ENCODE results near the gene RELA. TPM values are rescaled to one million over a fixed set of nuclear protein-coding genes. Genes with fewer than 3 reads are reported as not detected.

The RELA gene
- total and polyA plus RNA-seq, 2 of the 13 experiments (the other 11 are each of a cell fraction or from before 2014, with no cell fraction given), result 21.4 to 40.5 TPM

DNA sequence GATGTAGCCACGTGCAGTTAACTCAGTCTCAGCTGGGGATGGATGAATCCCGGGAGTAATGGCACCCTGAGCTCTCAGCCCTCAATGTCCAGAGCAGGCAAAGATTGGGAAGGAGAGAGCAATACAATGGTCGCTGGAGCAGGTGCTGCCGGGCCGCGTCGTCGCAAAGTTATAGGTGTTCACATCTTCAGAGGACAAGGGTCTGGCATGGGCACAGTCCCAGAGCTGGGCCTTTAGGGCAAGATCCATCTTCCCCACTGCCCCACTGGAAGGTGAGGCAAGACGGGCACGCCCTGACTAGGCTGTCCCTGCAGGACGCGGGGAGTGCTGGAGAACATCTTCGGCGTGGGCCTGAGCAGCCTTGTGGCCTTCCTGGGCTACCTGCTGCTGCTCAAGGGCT is 39.5 kb downstream of the RELA start (continued):
- TF ChIP-seq, protein P1, sequence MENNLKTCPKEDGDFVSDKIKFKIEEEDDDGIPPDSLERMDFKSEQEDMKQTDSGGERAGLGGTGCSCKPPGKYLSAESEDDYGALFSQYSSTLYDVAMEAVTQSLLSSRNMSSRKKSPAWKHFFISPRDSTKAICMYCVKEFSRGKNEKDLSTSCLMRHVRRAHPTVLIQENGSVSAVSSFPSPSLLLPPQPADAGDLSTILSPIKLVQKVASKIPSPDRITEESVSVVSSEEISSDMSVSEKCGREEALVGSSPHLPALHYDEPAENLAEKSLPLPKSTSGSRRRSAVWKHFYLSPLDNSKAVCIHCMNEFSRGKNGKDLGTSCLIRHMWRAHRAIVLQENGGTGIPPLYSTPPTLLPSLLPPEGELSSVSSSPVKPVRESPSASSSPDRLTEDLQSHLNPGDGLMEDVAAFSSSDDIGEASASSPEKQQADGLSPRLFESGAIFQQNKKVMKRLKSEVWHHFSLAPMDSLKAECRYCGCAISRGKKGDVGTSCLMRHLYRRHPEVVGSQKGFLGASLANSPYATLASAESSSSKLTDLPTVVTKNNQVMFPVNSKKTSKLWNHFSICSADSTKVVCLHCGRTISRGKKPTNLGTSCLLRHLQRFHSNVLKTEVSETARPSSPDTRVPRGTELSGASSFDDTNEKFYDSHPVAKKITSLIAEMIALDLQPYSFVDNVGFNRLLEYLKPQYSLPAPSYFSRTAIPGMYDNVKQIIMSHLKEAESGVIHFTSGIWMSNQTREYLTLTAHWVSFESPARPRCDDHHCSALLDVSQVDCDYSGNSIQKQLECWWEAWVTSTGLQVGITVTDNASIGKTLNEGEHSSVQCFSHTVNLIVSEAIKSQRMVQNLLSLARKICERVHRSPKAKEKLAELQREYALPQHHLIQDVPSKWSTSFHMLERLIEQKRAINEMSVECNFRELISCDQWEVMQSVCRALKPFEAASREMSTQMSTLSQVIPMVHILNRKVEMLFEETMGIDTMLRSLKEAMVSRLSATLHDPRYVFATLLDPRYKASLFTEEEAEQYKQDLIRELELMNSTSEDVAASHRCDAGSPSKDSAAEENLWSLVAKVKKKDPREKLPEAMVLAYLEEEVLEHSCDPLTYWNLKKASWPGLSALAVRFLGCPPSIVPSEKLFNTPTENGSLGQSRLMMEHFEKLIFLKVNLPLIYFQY (CRISPR knock-in tag; IDR thresholded peaks at IDR 0.05; ENCODE audit: borderline replicate concordance), result no peak
- TF ChIP-seq ZSCAN30 (CRISPR knock-in tag; IDR thresholded peaks at IDR 0.05), result no peak
- no peak for TF ChIP-seq ZNF562 (CRISPR knock-in tag; IDR thresholded peaks at IDR 0.05; ENCODE audit: borderline replicate concordance)
- TF ChIP-seq GFI1 (CRISPR knock-in tag; IDR thresholded peaks at IDR 0.05; ENCODE audit: borderline replicate concordance), result no peak
- TF ChIP-seq, protein P2, sequence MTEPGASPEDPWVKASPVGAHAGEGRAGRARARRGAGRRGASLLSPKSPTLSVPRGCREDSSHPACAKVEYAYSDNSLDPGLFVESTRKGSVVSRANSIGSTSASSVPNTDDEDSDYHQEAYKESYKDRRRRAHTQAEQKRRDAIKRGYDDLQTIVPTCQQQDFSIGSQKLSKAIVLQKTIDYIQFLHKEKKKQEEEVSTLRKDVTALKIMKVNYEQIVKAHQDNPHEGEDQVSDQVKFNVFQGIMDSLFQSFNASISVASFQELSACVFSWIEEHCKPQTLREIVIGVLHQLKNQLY (CRISPR knock-in tag; IDR thresholded peaks at IDR 0.05), result no peak
- TF ChIP-seq HOXA9 (CRISPR knock-in tag; IDR thresholded peaks at IDR 0.05; ENCODE audit: borderline replicate concordance), result no peak
- TF ChIP-seq GPN1 (CRISPR knock-in tag; IDR thresholded peaks at IDR 0.05; ENCODE audit: borderline replicate concordance), result no peak
- no peak for TF ChIP-seq MAFK (conservative IDR thresholded peaks at IDR 0.05 in 1 of 2, IDR thresholded peaks at IDR 0.05 in 1 of 2; ENCODE audit: low read length in 2 of 2)

DNA sequence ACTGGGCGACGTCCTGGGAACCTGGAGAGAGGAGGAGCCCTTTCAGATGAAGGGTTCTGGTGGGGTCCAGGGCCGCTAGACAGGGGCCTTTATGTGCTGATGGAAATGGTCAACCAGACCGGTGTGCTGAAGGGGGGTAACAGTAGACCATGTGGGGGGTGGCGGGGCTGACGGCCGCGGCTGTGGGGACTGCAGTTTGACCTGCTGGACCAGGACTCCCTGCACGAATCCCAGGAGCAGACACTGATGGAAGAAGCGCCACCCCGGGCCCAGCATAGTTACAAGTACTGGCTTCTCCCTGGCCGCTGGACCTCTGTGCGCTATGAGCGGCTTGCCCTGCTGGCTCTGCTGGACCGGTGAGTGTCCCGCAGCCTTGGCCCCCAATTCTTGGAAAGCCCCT is 40.7 kb downstream of the RELA start:
- Histone ChIP-seq H3K9me3 (ENCODE audit: low read length) (no peaks in the 10 kb centered on the region), H3K4me3 (replicated peaks in 1 of 3; ENCODE audit: insufficient read depth in 1 of 3, low read depth in 2 of 3, low read length in 3 of 3) (no peak overlapping the region), H3K27ac (ENCODE audit: extremely low read length, insufficient read depth, low read length) (no peak overlapping the region), H4K20me1 (ENCODE audit: insufficient read depth, low read length) (no peaks in the 10 kb centered on the region), H3K4me1 (ENCODE audit: insufficient read depth, low read length) (peaks cover 15% of the 10 kb centered on the region), H3K79me2 (ENCODE audit: insufficient read depth, low read length) (peaks cover 12% of the 10 kb centered on the region), H3K27me3 (ENCODE audit: control insufficient read depth in 1 of 2, insufficient read depth in 2 of 2, low read length in 2 of 2) (no peaks in the 10 kb centered on the region), H3K9ac (ENCODE audit: insufficient read depth, low read depth, low read length) (no peak overlapping the region), H3K4me2 (ENCODE audit: low read depth, low read length) (no peak overlapping the region), H3K36me3 (replicated peaks in 1 of 2; ENCODE audit: control insufficient read depth in 1 of 2, insufficient read depth in 2 of 2, low read length in 2 of 2) (peaks cover 31 to 73% of the 10 kb centered on the region in 2 experiments), H2AFZ (ENCODE audit: low read length) (no peak overlapping the region)
- DNase-seq (ENCODE audit: low spot score), result no peak
- 99% methylated on average over 6 of the region's 16 CpGs for WGBS (ENCODE audit: low lambda C conversion rate)
- TF ChIP-seq ZNF10 (CRISPR knock-in tag; IDR thresholded peaks at IDR 0.05; ENCODE audit: borderline replicate concordance, low read depth), result no peak
- no peak for TF ChIP-seq ARNTL (CRISPR knock-in tag; IDR thresholded peaks at IDR 0.05)
- TF ChIP-seq CEBPB (IDR thresholded peaks at IDR 0.05; ENCODE audit: borderline replicate concordance, low read depth, low read length), result no peak
- no peak for TF ChIP-seq GATAD1 (CRISPR knock-in tag; IDR thresholded peaks at IDR 0.05)
- peak; percentile 37 for TF ChIP-seq AGO2 (optimal IDR thresholded peaks at IDR 0.05; ENCODE audit: low read depth, low read length)
- no peak for TF ChIP-seq MAFF (IDR thresholded peaks at IDR 0.05; ENCODE audit: low read depth, low read length)
- ATAC-seq, result no peak
- no peak for FAIRE-seq
- in situ Hi-C loops (cut with HindIII; ENCODE audit: extremely low pct_ligation_motif_present, low pct_unique_long_range_greater_than_20kb) (no loop called here), intact Hi-C loops (cut with micrococcal nuclease; ENCODE audit: unreplicated experiment) (no loop called here)
- POLR2A ChIA-PET, result no interaction called here
- CTCF ChIA-PET (ENCODE audit: low intra/inter-chr PET ratio, low total read pairs), result no interaction called here
- no TSS peak for BruUV-seq (replicated peaks)

Measured in HepG2 (cell line).